Measurements from ENCODE around the gene TRPV5.

The TRPV5 gene

DNA sequence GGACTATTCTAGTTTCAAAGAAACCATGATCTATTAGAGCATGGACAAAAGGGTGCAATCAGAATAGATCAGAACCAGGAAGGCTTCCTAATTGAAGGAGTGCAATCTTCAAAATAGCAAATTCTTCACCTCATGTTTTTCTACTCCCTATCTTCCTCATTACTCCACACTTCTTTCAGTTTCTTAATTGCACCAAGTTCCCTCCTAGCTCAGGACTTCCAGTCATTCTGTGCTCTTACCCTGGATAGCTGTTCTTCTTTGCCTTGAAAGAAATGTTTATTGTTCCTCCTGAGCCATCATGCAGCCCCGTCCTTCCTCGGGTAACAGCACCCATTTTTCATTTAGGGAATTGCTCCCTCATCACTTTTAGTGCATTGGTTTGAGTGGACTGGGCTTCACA, 23.1 kb downstream of the TRPV5 start:
- Histone ChIP-seq H3K9me3 (ENCODE audit: low read depth, low read length) (no peaks in the 10 kb centered on the region), H3K27ac (no peak overlapping the region), H3K36me3 (ENCODE audit: insufficient read depth, low read length) (no peaks in the 10 kb centered on the region), H3K9ac (ENCODE audit: insufficient read length) (no peak overlapping the region), H3K4me3 (no peak overlapping the region)
- TF ChIP-seq EZH2 (IDR thresholded peaks at IDR 0.05) = no peak
- no peak for TF ChIP-seq FOXP2 (optimal IDR thresholded peaks at IDR 0.05; ENCODE audit: control extremely low read depth, extremely low read length, insufficient read depth)
- TF ChIP-seq POLR2AphosphoS5 (IDR thresholded peaks at IDR 0.05; ENCODE audit: borderline replicate concordance, low read depth, low read length) = no peak
- DNase-seq (ENCODE audit: low read depth, low spot score) = no peak

DNA sequence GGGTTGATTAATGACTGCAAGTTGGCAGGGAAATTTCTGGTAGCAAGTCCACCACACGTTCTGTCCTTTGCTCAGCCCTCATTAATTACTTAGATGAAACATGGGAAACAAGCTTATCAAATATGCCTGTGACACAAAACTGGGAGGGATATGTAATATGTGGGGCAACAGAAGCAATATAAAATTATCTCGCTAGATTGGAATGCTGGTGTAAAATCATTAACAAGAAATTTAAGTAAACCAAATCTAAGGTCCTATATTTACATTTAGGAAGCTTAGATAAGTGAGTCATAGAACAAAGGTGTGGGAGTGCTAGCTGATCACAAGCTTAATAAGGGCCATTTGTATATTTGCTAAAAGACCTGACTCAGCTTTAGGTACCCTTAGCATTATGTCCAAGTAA, 23.5 kb downstream of the TRPV5 start:
- no peaks in the 10 kb centered on the region for H3K9me3 ChIP-seq (ENCODE audit: low read depth, low read length)
- TF ChIP-seq POLR2AphosphoS5 (IDR thresholded peaks at IDR 0.05; ENCODE audit: borderline replicate concordance, low read depth, low read length) = no peak
- no peak for TF ChIP-seq FOXP2 (optimal IDR thresholded peaks at IDR 0.05; ENCODE audit: control extremely low read depth, extremely low read length, insufficient read depth)
- no peak for TF ChIP-seq EZH2 (IDR thresholded peaks at IDR 0.05)
- H3K27ac ChIP-seq = no peak overlapping the region
- no peak overlapping the region for H3K9ac ChIP-seq (ENCODE audit: insufficient read length)
- H3K36me3 ChIP-seq (ENCODE audit: insufficient read depth, low read length) = no peaks in the 10 kb centered on the region
- no peak for DNase-seq (ENCODE audit: low read depth, low spot score)
- no peak overlapping the region for H3K4me3 ChIP-seq

DNA sequence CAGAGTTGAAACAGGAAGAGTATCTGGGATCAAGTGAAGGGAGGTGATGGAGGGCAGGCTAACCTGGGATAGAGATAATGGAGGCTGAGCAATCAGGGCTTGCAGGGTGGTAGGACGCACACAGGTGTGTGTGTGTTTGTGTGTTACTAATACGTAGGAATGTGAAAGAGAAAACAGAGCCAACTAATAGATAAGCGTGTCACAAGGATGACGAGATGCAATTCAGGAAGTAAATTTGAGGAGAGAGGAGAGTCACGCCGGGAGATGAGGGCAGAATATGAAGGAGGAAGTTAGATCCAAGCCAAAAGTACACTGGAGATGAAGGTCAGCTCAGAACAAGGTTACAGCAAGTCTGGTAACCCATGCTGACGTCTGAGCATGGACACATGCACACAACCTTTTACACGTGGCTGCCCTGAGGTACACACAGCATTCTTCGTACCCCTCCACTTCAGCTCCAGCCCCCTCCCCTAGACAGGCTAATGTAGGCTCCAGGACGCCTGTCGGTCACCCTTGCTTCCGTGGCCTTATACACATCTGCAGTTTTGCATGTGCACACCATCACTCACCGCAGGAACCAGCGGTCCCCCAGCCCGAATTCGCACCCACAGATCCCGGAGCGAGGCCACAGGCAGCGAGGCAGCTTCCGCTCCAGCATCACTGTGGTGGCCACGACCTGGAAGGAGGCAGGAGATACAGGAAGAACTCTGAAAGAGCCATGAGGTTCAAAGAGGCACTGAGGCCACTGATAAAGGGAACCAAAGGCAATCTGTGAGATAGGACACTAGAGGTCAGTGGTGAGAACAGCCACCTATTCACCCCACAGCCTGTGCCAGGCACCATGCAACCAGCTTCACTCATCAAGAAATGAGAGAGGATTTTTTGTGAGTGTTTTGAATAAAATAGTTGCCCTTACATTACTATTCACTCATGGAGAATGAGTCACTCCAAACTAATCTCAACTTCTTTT, 24.3 kb downstream of the TRPV5 start:
- Histone ChIP-seq H3K27ac (no peak overlapping the region), H3K9ac (ENCODE audit: insufficient read length) (no peak overlapping the region)
- no peak for DNase-seq (ENCODE audit: low read depth, low spot score)

DNA sequence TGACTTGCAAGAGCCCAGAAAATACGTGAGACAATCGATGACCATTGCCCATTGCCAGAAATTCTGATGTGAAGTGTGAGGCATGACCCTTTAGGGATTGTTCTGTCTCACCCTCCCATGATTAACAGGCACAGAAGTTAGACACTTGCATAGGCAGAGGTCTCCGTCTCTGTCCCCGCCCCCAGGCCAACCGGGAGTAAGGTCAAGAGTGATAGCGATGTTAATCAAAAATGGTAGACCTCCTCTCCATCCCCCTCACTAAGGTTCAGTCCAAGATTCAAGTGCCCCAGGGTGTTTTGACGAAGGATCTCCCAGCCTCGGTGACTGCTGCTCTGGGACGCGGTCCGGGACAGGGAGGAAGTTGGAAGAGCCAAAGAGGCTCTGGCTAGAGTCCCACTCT, 25.3 kb downstream of the TRPV5 start:
- H3K27ac ChIP-seq = no peak overlapping the region
- TF ChIP-seq POLR2AphosphoS5 (IDR thresholded peaks at IDR 0.05; ENCODE audit: borderline replicate concordance, low read depth, low read length) (no peak), FOXP2 (optimal IDR thresholded peaks at IDR 0.05; ENCODE audit: control extremely low read depth, extremely low read length, insufficient read depth) (no peak), EZH2 (IDR thresholded peaks at IDR 0.05) (no peak)
- no peak for DNase-seq (ENCODE audit: low read depth, low spot score)
- H3K9ac ChIP-seq (ENCODE audit: insufficient read length) = no peak overlapping the region
- no peaks in the 10 kb centered on the region for H3K36me3 ChIP-seq (ENCODE audit: insufficient read depth, low read length)
- H3K9me3 ChIP-seq (ENCODE audit: low read depth, low read length) = no peaks in the 10 kb centered on the region
- H3K4me3 ChIP-seq = no peak overlapping the region

More for the DNA sequence above, 24.3 kb downstream of the TRPV5 start:
- no peaks in the 10 kb centered on the region for H3K9me3 ChIP-seq (ENCODE audit: low read depth, low read length)
- TF ChIP-seq FOXP2 (optimal IDR thresholded peaks at IDR 0.05; ENCODE audit: control extremely low read depth, extremely low read length, insufficient read depth) (no peak), EZH2 (IDR thresholded peaks at IDR 0.05) (no peak), POLR2AphosphoS5 (IDR thresholded peaks at IDR 0.05; ENCODE audit: borderline replicate concordance, low read depth, low read length) (no peak)
- no peak overlapping the region for H3K4me3 ChIP-seq
- H3K36me3 ChIP-seq (ENCODE audit: insufficient read depth, low read length) = no peaks in the 10 kb centered on the region

DNA sequence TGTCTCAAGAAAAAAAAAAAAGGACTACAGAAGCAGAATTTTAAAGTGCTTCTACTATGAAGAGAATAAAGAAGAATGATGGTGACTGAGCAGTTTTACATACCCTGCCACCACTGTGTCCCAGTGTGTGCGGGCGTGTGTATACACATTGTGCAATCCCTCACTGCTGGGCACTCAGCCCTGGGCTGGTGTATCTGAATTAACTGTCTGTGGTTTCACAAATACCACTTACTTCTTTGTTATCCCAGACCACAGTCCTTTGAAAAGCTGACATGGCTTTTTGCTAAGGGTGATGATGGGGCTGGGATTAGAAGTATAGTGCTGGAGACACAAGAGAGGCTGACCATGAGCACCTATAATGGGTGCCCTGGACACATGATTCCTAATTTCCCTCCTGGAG, 26.9 kb downstream of the TRPV5 start:
- TF ChIP-seq POLR2AphosphoS5 (IDR thresholded peaks at IDR 0.05; ENCODE audit: borderline replicate concordance, low read depth, low read length) = no peak
- no peak for TF ChIP-seq FOXP2 (optimal IDR thresholded peaks at IDR 0.05; ENCODE audit: control extremely low read depth, extremely low read length, insufficient read depth)
- no peak for TF ChIP-seq EZH2 (IDR thresholded peaks at IDR 0.05)
- no peak overlapping the region for H3K4me3 ChIP-seq
- H3K36me3 ChIP-seq (ENCODE audit: insufficient read depth, low read length) = no peaks in the 10 kb centered on the region

DNA sequence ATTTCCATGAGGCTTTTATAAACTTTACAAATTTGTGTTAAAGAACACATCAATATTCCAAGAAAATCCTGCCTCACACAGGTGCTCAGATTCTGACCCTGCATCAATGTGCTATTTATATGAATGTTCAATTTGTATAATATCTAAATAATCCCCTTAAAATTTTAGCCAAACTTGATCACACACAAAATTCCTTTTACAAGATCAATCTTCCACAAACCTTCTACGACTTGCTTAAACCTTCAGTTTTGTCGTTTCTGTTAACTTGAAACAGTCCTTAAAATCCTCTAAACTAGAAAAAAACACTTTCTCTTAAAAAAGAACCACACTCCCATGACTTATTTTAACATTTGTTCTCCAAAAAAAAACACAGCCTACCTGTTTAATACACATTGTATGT, 27.8 kb downstream of the TRPV5 start:
- no peak for DNase-seq (ENCODE audit: low read depth, low spot score)
- Histone ChIP-seq H3K36me3 (ENCODE audit: insufficient read depth, low read length) (no peaks in the 10 kb centered on the region), H3K27ac (no peak overlapping the region), H3K9ac (ENCODE audit: insufficient read length) (no peak overlapping the region), H3K9me3 (ENCODE audit: low read depth, low read length) (no peaks in the 10 kb centered on the region), H3K4me3 (no peak overlapping the region)
- TF ChIP-seq EZH2 (IDR thresholded peaks at IDR 0.05) (no peak), FOXP2 (optimal IDR thresholded peaks at IDR 0.05; ENCODE audit: control extremely low read depth, extremely low read length, insufficient read depth) (no peak)

More for the DNA sequence above, 26.9 kb downstream of the TRPV5 start:
- no peak for DNase-seq (ENCODE audit: low read depth, low spot score)
- H3K9me3 ChIP-seq (ENCODE audit: low read depth, low read length) = no peaks in the 10 kb centered on the region
- H3K27ac ChIP-seq = no peak overlapping the region
- no peak overlapping the region for H3K9ac ChIP-seq (ENCODE audit: insufficient read length)

DNA sequence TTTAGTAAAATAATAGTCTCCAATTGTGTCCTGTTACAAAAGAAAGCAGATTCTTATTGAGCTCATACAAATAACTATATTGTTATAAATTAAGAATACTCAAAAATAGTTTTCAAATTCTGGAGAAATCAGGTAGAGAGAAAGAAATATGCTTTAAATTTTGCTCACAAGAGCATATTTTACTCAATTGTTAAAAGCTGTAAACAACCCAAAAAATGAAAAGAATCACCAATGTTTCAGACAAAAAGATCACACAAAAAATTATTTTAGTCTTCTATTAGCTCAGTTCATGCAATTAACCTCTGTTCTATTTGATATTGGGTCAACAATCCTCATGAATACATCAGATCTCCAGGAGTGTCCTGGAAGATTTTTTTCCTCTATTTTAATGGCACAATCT, 29.4 kb downstream of the TRPV5 start:
- Histone ChIP-seq H3K27ac (no peak overlapping the region), H3K9me3 (ENCODE audit: low read depth, low read length) (no peaks in the 10 kb centered on the region), H3K9ac (ENCODE audit: insufficient read length) (no peak overlapping the region), H3K36me3 (ENCODE audit: insufficient read depth, low read length) (no peaks in the 10 kb centered on the region), H3K4me3 (no peak overlapping the region)
- DNase-seq (ENCODE audit: low read depth, low spot score) = no peak
- TF ChIP-seq POLR2AphosphoS5 (IDR thresholded peaks at IDR 0.05; ENCODE audit: borderline replicate concordance, low read depth, low read length) = no peak
- no peak for TF ChIP-seq FOXP2 (optimal IDR thresholded peaks at IDR 0.05; ENCODE audit: control extremely low read depth, extremely low read length, insufficient read depth)

DNA sequence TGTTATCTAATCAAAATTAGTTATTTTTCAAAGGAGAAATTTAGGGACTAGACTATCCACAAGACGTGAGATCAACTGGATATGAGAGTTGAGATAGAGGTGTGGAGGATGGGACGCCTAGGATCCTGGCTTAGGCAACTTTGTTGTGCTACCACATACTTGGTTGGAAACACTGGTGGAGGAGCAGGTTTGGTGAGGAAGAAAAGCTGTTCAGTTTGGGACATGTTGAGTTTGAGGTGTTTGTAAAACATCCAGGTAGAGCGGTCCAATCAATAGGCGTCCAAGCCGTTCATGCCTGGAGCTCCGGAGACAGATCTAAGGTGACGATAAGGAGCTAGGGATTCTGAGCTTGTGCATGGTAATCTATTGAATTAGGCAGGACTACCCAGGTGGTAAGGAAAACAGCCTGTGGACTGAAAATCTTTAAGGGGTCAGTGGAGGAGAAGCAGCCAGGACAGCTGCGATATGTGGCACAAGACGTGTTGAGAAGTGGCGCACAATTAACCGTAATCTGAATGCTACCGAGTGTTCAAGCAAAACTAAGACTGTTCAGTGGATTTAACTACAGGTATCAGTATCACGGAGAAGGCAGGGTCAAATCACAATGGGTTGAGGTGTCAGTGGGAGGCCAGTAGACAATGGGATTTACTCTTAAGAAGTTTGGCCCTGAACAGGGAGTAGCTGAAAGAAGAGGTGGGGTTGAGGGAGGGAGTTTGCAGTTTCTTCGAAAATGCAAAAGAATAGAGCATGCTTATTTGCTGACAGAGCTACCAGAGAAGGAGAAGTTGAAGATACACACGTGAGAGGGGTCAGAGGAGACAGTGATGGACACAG, 31.9 kb downstream of the TRPV5 start:
- Histone ChIP-seq H3K9me3 (ENCODE audit: low read depth, low read length) (no peaks in the 10 kb centered on the region), H3K27ac (no peak overlapping the region), H3K4me3 (no peak overlapping the region), H3K9ac (ENCODE audit: insufficient read length) (no peak overlapping the region), H3K36me3 (ENCODE audit: insufficient read depth, low read length) (no peaks in the 10 kb centered on the region)
- TF ChIP-seq POLR2AphosphoS5 (IDR thresholded peaks at IDR 0.05; ENCODE audit: borderline replicate concordance, low read depth, low read length) = no peak
- no peak for TF ChIP-seq FOXP2 (optimal IDR thresholded peaks at IDR 0.05; ENCODE audit: control extremely low read depth, extremely low read length, insufficient read depth)
- no peak for TF ChIP-seq EZH2 (IDR thresholded peaks at IDR 0.05)
- DNase-seq (ENCODE audit: low read depth, low spot score) = no peak

Data from SK-N-MC (cell line).